H1 (cell line): ENCODE data around the gene USH2A. TPM values are rescaled to one million over a fixed set of nuclear protein-coding genes. Genes with fewer than 3 reads are reported as not detected.

Experiments used
- CTCF ChIA-PET: fragments of 300-600 bp; sonication (Branson Sonifier 250); formaldehyde crosslinking; loops from one replicate; lab custom pipeline; 2021; ENCODE audit not compliant: partially characterized antibody; lab: Charles Lee
- POLR2A ChIA-PET: fragments of 300-600 bp; sonication (Branson Sonifier 250); formaldehyde crosslinking; loops from one replicate; lab custom pipeline; 2021; ENCODE audit warnings: inconsistent platforms; ENCODE audit not compliant: partially characterized antibody; lab: Charles Lee
- DNase-seq, 2 experiments: peaks; one replicate each; pipeline versions ENCODE4 v3.0.0 to v3.0.0-alpha.2; 2010 to 2022; ENCODE audit warnings: low spot score in 2 of 2, low read depth in 1 of 2, mixed read lengths in 1 of 2
- FAIRE-seq: peaks from 2 replicates; lab custom pipeline; 2011; peaks lifted over from hg19 to GRCh38; lab: Jason Lieb, UNC
- H2AFZ ChIP-seq: 2 replicates; pipeline ENCODE4 v1.8.1; 2012; ENCODE audit warnings: low read length, inconsistent platforms
- H2AK5ac ChIP-seq: 2 replicates; pipeline ENCODE4 v1.6.1; 2013; ENCODE audit warnings: low read depth, low read length
- H2BK120ac ChIP-seq: replicated peaks from 2 replicates; pipeline ENCODE3; 2013; ENCODE audit warnings: low read depth, low read length, inconsistent platforms
- H2BK12ac ChIP-seq: 2 replicates; pipeline ENCODE4 v1.6.1; 2013; ENCODE audit warnings: low read depth, low read length
- H2BK15ac ChIP-seq: 2 replicates; pipeline ENCODE4 v1.6.1; 2013; ENCODE audit warnings: low read length
- H2BK20ac ChIP-seq: 2 replicates; pipeline ENCODE4 v1.6.1; 2013; ENCODE audit warnings: low read length
- H2BK5ac ChIP-seq: 2 replicates; pipeline ENCODE4 v1.6.1; 2013; ENCODE audit warnings: low read depth, low read length
- H3K14ac ChIP-seq: 2 replicates; pipeline ENCODE4 v1.6.1; 2013; ENCODE audit warnings: inconsistent platforms; ENCODE audit not compliant: insufficient read length
- H3K18ac ChIP-seq: 2 replicates; pipeline ENCODE4 v1.6.1; 2013; ENCODE audit warnings: low read length; ENCODE audit errors: extremely low read depth
- H3K23ac ChIP-seq: 2 replicates; pipeline ENCODE4 v1.6.1; 2013; ENCODE audit warnings: inconsistent platforms; ENCODE audit not compliant: insufficient read length
- H3K23me2 ChIP-seq: 2 replicates; pipeline ENCODE4 v1.6.1; 2013; ENCODE audit warnings: low read depth, low read length
- H3K27ac ChIP-seq: 2 replicates; pipeline ENCODE4 v1.6.1; 2011; ENCODE audit warnings: low read depth, low read length, inconsistent platforms
- H3K27me3 ChIP-seq, 4 experiments: replicated peaks in 1 of 4; 1 replicate in 1 of 4; 2 replicates in 3 of 4; pipeline versions ENCODE4 v1.6.1 to v1.8.1; 2011 to 2013; ENCODE audit warnings: low read length in 3 of 4, mild to moderate bottlenecking in 3 of 4, inconsistent platforms in 2 of 4, mixed read lengths in 2 of 4, moderate library complexity in 1 of 4; ENCODE audit not compliant: control insufficient read depth in 3 of 4, insufficient read depth in 3 of 4; ENCODE audit errors: extremely low read depth in 1 of 4
- H3K36me3 ChIP-seq, 4 experiments: 2 replicates each; pipeline versions ENCODE4 v1.6.1 to v1.8.1; 2011 to 2013; ENCODE audit warnings: mild to moderate bottlenecking in 4 of 4, low read length in 3 of 4, moderate library complexity in 2 of 4, control low read depth in 1 of 4, inconsistent platforms in 1 of 4; ENCODE audit not compliant: insufficient read depth in 4 of 4, control insufficient read depth in 2 of 4
- H3K4ac ChIP-seq: replicated peaks from 2 replicates; pipeline ENCODE3; 2013; ENCODE audit warnings: low read length, low read depth, mixed read lengths, inconsistent platforms; ENCODE audit not compliant: insufficient read length
- H3K4me1 ChIP-seq, 4 experiments: replicated peaks in 1 of 4; 1 replicate in 1 of 4; 2 replicates in 3 of 4; pipeline versions ENCODE4 v1.6.1 to v1.8.1; 2011 to 2013; ENCODE audit warnings: low read length in 3 of 4, inconsistent platforms in 2 of 4, mixed read lengths in 1 of 4; ENCODE audit not compliant: insufficient read depth in 4 of 4, control insufficient read depth in 3 of 4
- H3K4me2 ChIP-seq, 2 experiments: 2 replicates each; pipeline versions ENCODE4 v1.6.1 to v1.8.1; 2011 to 2013; ENCODE audit warnings: low read depth in 2 of 2, low read length in 2 of 2, control low read depth in 1 of 2, inconsistent platforms in 1 of 2, mild to moderate bottlenecking in 1 of 2; ENCODE audit not compliant: insufficient read depth in 1 of 2
- H3K4me3 ChIP-seq, 4 experiments: fragments of 200-600, 300-600 bp in 1 of 4; sonication (generic), shearing (Covaris generic), sonication (Bioruptor Twin) in 1 of 4; 2 replicates each; pipeline versions ENCODE4 v1.5.1 to v1.8.1; 2011 to 2016; ENCODE audit warnings: low read length in 4 of 4, low read depth in 3 of 4, control low read depth in 2 of 4, inconsistent platforms in 2 of 4, mild to moderate bottlenecking in 2 of 4, mixed read lengths in 1 of 4, moderate library complexity in 1 of 4; ENCODE audit not compliant: insufficient read depth in 2 of 4; ENCODE audit errors: extremely low read depth in 1 of 4
- H3K56ac ChIP-seq: replicated peaks from 2 replicates; pipeline ENCODE3; 2013; ENCODE audit warnings: low read depth, mild to moderate bottlenecking, mixed read lengths, low read length, inconsistent platforms; ENCODE audit not compliant: insufficient read length
- H3K79me1 ChIP-seq: 2 replicates; pipeline ENCODE4 v1.6.1; 2013; ENCODE audit warnings: low read depth, low read length, control low read depth
- H3K79me2 ChIP-seq, 2 experiments: 2 replicates each; pipeline versions ENCODE4 v1.6.1 to v1.8.1; 2012 to 2013; ENCODE audit warnings: low read length in 2 of 2, mild to moderate bottlenecking in 2 of 2, inconsistent platforms in 1 of 2; ENCODE audit not compliant: insufficient read depth in 2 of 2, control insufficient read depth in 1 of 2
- H3K9ac ChIP-seq, 4 experiments: replicated peaks in 1 of 4; 1 replicate in 1 of 4; 2 replicates in 3 of 4; pipeline versions ENCODE4 v1.6.1 to v1.8.1; 2011 to 2013; ENCODE audit warnings: low read depth in 3 of 4, low read length in 3 of 4, control low read depth in 2 of 4, mild to moderate bottlenecking in 2 of 4, moderate library complexity in 2 of 4, inconsistent platforms in 1 of 4; ENCODE audit errors: extremely low read depth in 1 of 4
- H3K9me3 ChIP-seq, 2 experiments: 2 replicates each; pipeline versions ENCODE4 v1.6.1 to v1.8.1; 2012 to 2013; ENCODE audit warnings: mild to moderate bottlenecking in 2 of 2, moderate library complexity in 2 of 2, control low read depth in 1 of 2, inconsistent platforms in 1 of 2, low read depth in 1 of 2, low read length in 1 of 2, mixed read lengths in 1 of 2; ENCODE audit not compliant: insufficient read depth in 2 of 2
- H4K20me1 ChIP-seq, 2 experiments: replicated peaks in 1 of 2; 2 replicates each; pipeline versions ENCODE3 to v1.8.1; 2011 to 2013; ENCODE audit warnings: inconsistent platforms in 2 of 2, low read length in 2 of 2, mild to moderate bottlenecking in 1 of 2; ENCODE audit not compliant: insufficient read depth in 2 of 2, control insufficient read depth in 1 of 2
- H4K5ac ChIP-seq: 2 replicates; pipeline ENCODE4 v1.6.1; 2013; ENCODE audit warnings: low read length, low read depth, mixed read lengths, inconsistent platforms; ENCODE audit not compliant: insufficient read length
- H4K8ac ChIP-seq: 2 replicates; pipeline ENCODE4 v1.8.0; 2013; ENCODE audit warnings: mild to moderate bottlenecking, moderate library complexity, low read length, inconsistent platforms; ENCODE audit not compliant: insufficient read depth; ENCODE audit errors: extremely low read depth
- H4K91ac ChIP-seq: replicated peaks from 2 replicates; pipeline ENCODE3; 2013; ENCODE audit warnings: low read length, mixed read lengths, inconsistent platforms; ENCODE audit not compliant: insufficient read length
- CBX5 ChIP-seq: fragments of 300-800, 300-1000 bp; sonication (generic); IDR thresholded peaks from 2 replicates; pipeline ENCODE4 v1.7.1; 2016; ENCODE audit warnings: antibody characterized with exemption, low read length, low read depth
- CHD1 ChIP-seq: IDR thresholded peaks from 2 replicates; pipeline ENCODE4 v1.6.1; 2012; ENCODE audit warnings: low read depth, low read length, improper control_type of control experiment
- EGR1 ChIP-seq: IDR thresholded peaks from 2 replicates; pipeline ENCODE4 v1.6.1; 2011; ENCODE audit warnings: low read depth, low read length, borderline replicate concordance
- JUN ChIP-seq: IDR thresholded peaks from 2 replicates; pipeline ENCODE4 v1.6.1; 2011; ENCODE audit warnings: low read depth, mild to moderate bottlenecking, improper control_type of control experiment, low read length
- RFX5 ChIP-seq: IDR thresholded peaks from 2 replicates; pipeline ENCODE4 v1.6.1; 2011; ENCODE audit warnings: low read depth, low read length, improper control_type of control experiment, borderline replicate concordance
- SAP30 ChIP-seq: fragments of 300-600 bp; sonication (generic); IDR thresholded peaks from 2 replicates; pipeline ENCODE4 v1.7.1; 2012; ENCODE audit warnings: low read length, moderate library complexity, mild to moderate bottlenecking, inconsistent platforms; ENCODE audit not compliant: insufficient read depth, insufficient replicate concordance
- WGBS, 2 experiments: shearing (Covaris generic) in 1 of 2; methylation state at CpG; one replicate each; pipeline versions ENCODE4 v1.1.6 to v1.1.7; 2013 to 2015; ENCODE audit warnings: low lambda C conversion rate in 2 of 2, mixed read lengths in 2 of 2, inconsistent platforms in 1 of 2, low coverage in 1 of 2, missing lambda C conversion rate in 1 of 2; ENCODE audit not compliant: insufficient replicate concordance in 2 of 2, insufficient coverage in 1 of 2, insufficient read length in 1 of 2; ENCODE audit errors: extremely low coverage in 1 of 2, missing lambda C conversion rate in 1 of 2; 5-methylcytosine and 5-hydroxymethylcytosine counted together
- polyA plus RNA-seq, 7 experiments: library from polyadenylated mRNA; depleted of rRNA in 3 of 7; stranded (reverse) in 5 of 7; unstranded in 2 of 7; fragments of >200 nt in 5 of 7; fragments of 200-250 nt in 2 of 7; gene quantifications; 1 replicate in 5 of 7; 2 replicates in 1 of 7; 4 replicates in 1 of 7; pipeline versions ENCODE4 v1.2.1 to v1.2.3, GENCODE V29; 2011 to 2013; ENCODE audit warnings: missing spikeins in 2 of 7, mixed read lengths in 2 of 7
- total RNA-seq: library from RNA; stranded (reverse); fragmentation: NEBNext Ultra II Directional; extraction: Animal tissue kit (Norgen Biotek cat#: 25700); gene quantifications from 2 replicates; pipeline ENCODE4 v1.2.1, GENCODE V29; 2021

Gene USH2A
- total and polyA plus RNA-seq, 2 of the 8 experiments (the other 6 are each of a cell fraction or from before 2014, with no cell fraction given), result 0.02 to 0.17 TPM

DNA sequence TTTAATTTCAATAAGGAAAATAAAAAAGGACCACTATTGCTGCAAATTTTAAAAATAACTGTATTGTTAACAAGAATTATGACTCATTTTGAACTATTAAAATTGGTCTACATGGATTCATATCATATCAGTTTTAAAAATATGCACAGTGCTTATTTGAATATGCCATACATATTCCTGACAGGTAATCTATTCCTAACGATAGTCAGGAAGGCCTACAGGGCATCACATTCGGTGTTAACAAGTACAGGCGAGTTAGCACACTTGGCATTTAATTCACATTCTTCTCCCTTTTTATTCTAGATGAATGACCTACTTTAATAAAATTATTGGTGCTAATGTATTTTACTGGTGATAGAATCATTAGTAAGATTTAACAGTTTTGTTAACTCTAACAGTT is 174.6 kb downstream of the USH2A start:
- no peak overlapping the region for H2BK20ac ChIP-seq
- 94% methylated on average over 3 of the region's 3 CpGs; no CpG with 5 or more reads in 1 of the 2 experiments for WGBS, 2 experiments
- H2BK15ac ChIP-seq, result no peak overlapping the region
- no peak overlapping the region for H3K9ac ChIP-seq
- no peak overlapping the region for H3K23ac ChIP-seq
- H4K5ac ChIP-seq, result no peak overlapping the region
- no peak overlapping the region for H2BK5ac ChIP-seq
- no peak overlapping the region for H2AFZ ChIP-seq
- FAIRE-seq, result no peak
- POLR2A ChIA-PET, result no interaction called here
- H3K27ac ChIP-seq, result no peak overlapping the region
- no peaks in the 10 kb centered on the region for H3K23me2 ChIP-seq
- H3K18ac ChIP-seq, result no peak overlapping the region
- H2BK12ac ChIP-seq, result no peak overlapping the region
- H3K4me1 ChIP-seq, result peaks cover 0 to 8% (median 6%) of the 10 kb centered on the region in 4 experiments; a peak in 4 of 7 replicates
- no peak overlapping the region for H3K4me2 ChIP-seq
- peaks cover 0 to 2% (median 0%) of the 10 kb centered on the region in 4 experiments; a peak in 1 of 7 replicates for H3K27me3 ChIP-seq
- no peaks in the 10 kb centered on the region for H3K9me3 ChIP-seq
- H3K4ac ChIP-seq, result no peak overlapping the region
- no peak overlapping the region for H3K14ac ChIP-seq
- no peaks in the 10 kb centered on the region for H4K20me1 ChIP-seq
- H3K36me3 ChIP-seq, result no peaks in the 10 kb centered on the region
- no peaks in the 10 kb centered on the region for H3K79me1 ChIP-seq
- H4K8ac ChIP-seq, result no peak overlapping the region
- DNase-seq, result no peak
- H2AK5ac ChIP-seq, result no peak overlapping the region
- H3K56ac ChIP-seq, result no peak overlapping the region
- no peak overlapping the region for H3K4me3 ChIP-seq
- no peaks in the 10 kb centered on the region for H3K79me2 ChIP-seq
- H4K91ac ChIP-seq, result no peak overlapping the region
- CTCF ChIA-PET, result interaction anchor here (1.1 kb wide), 1 partner anchor 27 kb away, joined by 5 read pairs; no protein-coding TSS in a partner anchor
- H2BK120ac ChIP-seq, result no peak overlapping the region
- TF ChIP-seq EGR1, result no peak
- TF ChIP-seq RFX5, result no peak
- no peak for TF ChIP-seq CBX5
- no peak for TF ChIP-seq JUN
- TF ChIP-seq CHD1, result no peak
- TF ChIP-seq SAP30, result no peak
